Osteocyte (in vitro differentiated cells): ENCODE data around the gene IQUB. TPM values are rescaled to one million over a fixed set of nuclear protein-coding genes. Genes with fewer than 3 reads are reported as not detected.

ENCODE experiments used
- DNase-seq: peaks from one replicate; pipeline ENCODE4 v3.0.0; 2021; ENCODE audit warnings: mixed read lengths; ENCODE audit not compliant: unreplicated experiment; ENCODE audit errors: extremely low spot score
- H3K27ac Mint-ChIP-seq: one replicate; pipeline ENCODE4 v1.8.0; 2021; ENCODE audit warnings: mild to moderate bottlenecking, mixed read lengths; ENCODE audit not compliant: unreplicated experiment
- H3K27me3 Mint-ChIP-seq: one replicate; pipeline ENCODE4 v1.8.0; 2021; ENCODE audit warnings: mixed read lengths; ENCODE audit not compliant: unreplicated experiment
- H3K36me3 Mint-ChIP-seq: one replicate; pipeline ENCODE4 v1.8.0; 2021; ENCODE audit warnings: mixed read lengths; ENCODE audit not compliant: unreplicated experiment
- H3K4me1 Mint-ChIP-seq: one replicate; pipeline ENCODE4 v1.8.0; 2021; ENCODE audit warnings: mixed read lengths; ENCODE audit not compliant: unreplicated experiment
- H3K4me3 Mint-ChIP-seq: one replicate; pipeline ENCODE4 v1.8.0; 2021; ENCODE audit warnings: mild to moderate bottlenecking, moderate library complexity, mixed read lengths; ENCODE audit not compliant: unreplicated experiment
- H3K9me3 Mint-ChIP-seq: one replicate; pipeline ENCODE4 v1.8.0; 2021; ENCODE audit warnings: mixed read lengths; ENCODE audit not compliant: unreplicated experiment
- total RNA-seq: library from RNA; stranded (reverse); gene quantifications from 2 replicates; pipeline ENCODE4 v1.2.1, GENCODE V29; 2021
- TF ChIP-seq, protein P1 (sequence below): fragments of 200-600 bp; sonication (generic); IDR thresholded peaks from 2 replicates; pipeline ENCODE4 v1.5.0; 2021; ENCODE audit warnings: antibody characterized with exemption, mild to moderate bottlenecking, moderate library complexity

The IQUB gene
- total RNA-seq, 1 donor from 2014 or later = 0.32 TPM

DNA sequence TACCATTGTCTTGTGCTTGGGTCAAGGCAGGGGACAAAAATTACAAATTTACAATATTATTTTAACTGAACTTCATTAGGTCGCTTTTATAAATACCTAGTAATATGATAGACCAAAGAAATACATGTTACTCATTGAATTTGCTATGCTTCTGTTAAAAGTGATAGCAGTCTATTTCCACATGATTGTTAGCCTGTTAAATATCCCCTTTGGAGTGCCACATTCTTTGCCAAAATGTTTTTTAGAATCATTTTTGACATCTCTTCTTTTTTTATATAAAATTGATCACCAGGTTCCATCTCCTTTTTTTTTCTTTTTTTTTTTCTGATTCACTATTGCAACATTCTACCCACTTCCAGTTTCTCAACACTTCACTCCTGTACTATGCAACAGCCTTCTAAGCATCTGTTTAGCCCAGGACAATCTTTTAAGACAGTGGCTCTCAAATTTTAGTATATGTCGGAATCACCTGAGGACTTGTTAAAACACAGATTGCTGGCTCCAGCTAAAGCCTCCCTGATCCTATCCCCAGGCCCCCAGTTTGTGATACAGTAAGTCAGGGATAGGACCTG is 39.6 kb upstream of the IQUB start:
- Mint-ChIP-seq H3K27ac (no peak overlapping the region), H3K4me1 (peaks cover 7% of the 10 kb centered on the region), H3K36me3 (no peaks in the 10 kb centered on the region), H3K27me3 (peaks cover 31% of the 10 kb centered on the region), H3K9me3 (no peaks in the 10 kb centered on the region), H3K4me3 (no peak overlapping the region)
- DNase-seq = no peak
- TF ChIP-seq, protein P1, sequence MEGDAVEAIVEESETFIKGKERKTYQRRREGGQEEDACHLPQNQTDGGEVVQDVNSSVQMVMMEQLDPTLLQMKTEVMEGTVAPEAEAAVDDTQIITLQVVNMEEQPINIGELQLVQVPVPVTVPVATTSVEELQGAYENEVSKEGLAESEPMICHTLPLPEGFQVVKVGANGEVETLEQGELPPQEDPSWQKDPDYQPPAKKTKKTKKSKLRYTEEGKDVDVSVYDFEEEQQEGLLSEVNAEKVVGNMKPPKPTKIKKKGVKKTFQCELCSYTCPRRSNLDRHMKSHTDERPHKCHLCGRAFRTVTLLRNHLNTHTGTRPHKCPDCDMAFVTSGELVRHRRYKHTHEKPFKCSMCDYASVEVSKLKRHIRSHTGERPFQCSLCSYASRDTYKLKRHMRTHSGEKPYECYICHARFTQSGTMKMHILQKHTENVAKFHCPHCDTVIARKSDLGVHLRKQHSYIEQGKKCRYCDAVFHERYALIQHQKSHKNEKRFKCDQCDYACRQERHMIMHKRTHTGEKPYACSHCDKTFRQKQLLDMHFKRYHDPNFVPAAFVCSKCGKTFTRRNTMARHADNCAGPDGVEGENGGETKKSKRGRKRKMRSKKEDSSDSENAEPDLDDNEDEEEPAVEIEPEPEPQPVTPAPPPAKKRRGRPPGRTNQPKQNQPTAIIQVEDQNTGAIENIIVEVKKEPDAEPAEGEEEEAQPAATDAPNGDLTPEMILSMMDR = no peak

DNA sequence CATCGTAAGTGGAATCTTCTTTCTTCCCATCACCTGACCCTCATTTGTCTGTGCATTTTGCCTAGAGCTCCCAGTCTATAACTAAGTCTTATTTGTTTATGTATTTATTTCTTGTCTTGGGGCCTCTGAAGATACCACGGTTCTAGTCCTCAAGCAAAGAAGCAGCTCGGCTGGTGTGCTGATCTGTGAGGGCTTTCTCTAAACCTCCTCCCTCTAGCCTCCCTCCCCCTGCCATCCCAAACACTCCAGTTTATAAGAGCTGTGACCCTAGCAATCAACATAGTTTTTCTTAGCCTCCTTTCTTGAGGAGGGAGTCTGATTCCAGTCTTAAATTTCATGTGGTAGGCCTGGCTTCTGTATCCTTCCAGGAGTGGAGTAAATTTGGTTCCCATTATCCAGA is 38.9 kb upstream of the IQUB start:
- Mint-ChIP-seq H3K4me1 (peaks cover 7% of the 10 kb centered on the region), H3K27me3 (peaks cover 27% of the 10 kb centered on the region), H3K27ac (no peak overlapping the region), H3K9me3 (no peaks in the 10 kb centered on the region), H3K36me3 (no peaks in the 10 kb centered on the region), H3K4me3 (no peak overlapping the region)
- TF ChIP-seq, protein P1 = no peak
- DNase-seq = no peak

DNA sequence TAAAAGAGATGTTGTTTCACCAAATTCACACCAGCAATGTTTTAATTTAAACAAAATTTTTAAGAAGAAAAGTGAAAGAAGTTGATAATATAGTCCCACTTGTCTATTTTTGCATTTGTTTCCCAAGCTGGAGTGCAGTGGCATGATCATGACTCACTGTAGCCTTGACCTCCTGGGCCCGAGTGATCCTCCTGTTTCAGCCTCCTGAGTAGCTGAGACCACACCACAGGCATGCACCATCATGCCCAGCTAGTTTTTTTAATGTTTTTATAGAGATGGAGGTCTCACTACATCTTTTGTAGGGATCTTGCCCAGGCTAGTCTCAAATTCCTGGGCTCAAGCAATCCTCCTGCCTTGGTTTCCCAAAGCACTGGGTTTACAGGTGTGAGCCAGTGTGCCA is 37.3 kb upstream of the IQUB start:
- H3K27ac Mint-ChIP-seq = no peak overlapping the region
- H3K27me3 Mint-ChIP-seq = peaks cover 18% of the 10 kb centered on the region
- DNase-seq = no peak
- H3K4me1 Mint-ChIP-seq = peaks cover 7% of the 10 kb centered on the region
- no peak overlapping the region for H3K4me3 Mint-ChIP-seq
- H3K36me3 Mint-ChIP-seq = no peaks in the 10 kb centered on the region
- TF ChIP-seq, protein P1 = no peak
- no peaks in the 10 kb centered on the region for H3K9me3 Mint-ChIP-seq

DNA sequence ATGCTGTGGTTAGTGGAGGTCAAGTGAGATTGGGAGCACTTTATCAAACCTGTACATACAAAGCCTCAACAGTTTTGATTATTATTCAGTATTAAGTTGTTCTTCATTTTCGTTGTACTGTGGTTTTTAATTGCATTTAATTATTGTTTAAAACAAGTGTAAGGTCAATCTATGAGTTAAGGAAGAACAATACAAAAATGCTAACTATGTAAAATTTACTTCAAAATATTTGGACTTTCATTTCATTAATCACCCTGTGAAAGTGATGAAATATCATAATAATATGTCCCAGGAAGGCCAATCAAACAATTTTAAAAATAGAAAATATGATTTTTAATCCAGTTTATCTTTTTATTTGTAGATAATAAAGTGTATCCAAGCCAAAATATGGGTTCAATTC is 36.8 kb upstream of the IQUB start:
- DNase-seq = no peak
- Mint-ChIP-seq H3K4me1 (peaks cover 7% of the 10 kb centered on the region), H3K9me3 (no peaks in the 10 kb centered on the region), H3K36me3 (no peaks in the 10 kb centered on the region), H3K27me3 (peaks cover 13% of the 10 kb centered on the region), H3K27ac (no peak overlapping the region), H3K4me3 (no peak overlapping the region)
- TF ChIP-seq, protein P1 = no peak

DNA sequence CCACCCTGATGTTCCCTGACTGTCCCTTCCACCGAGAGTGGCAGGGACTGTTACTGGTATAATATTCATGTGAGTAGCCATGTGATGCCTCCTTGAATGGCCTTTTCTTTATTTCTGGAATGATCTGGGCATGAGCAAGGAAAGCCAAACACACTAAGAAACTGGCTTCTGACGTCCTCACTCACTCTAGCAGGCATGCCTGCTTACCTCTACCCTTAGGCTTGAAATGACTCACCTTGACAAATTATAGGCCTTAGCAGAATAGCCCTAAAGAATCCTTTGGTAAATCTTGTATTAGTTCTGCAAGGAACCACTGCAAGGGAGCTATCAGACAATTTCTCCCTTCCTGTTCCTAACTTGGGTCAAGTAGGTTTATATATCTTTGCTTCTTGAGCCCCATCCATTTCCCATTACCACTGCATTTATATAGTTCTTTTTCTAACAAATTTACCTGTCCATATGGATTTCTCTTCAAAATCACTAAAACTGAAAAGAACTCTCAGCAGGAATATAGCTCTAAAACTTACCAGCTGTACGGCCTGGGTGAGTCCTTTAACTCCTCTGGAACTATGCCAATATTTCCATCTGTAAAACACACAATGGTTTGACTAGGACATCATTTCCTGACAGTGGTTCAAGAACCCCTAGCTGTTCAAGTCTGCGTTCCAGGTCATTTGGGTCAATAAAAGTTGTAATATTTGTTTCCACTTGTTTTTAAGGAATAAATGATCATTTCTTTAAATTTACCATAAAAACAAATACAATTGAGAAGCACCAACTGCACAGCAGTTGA is 36.2 kb upstream of the IQUB start:
- no peaks in the 10 kb centered on the region for H3K36me3 Mint-ChIP-seq
- TF ChIP-seq, protein P1 = no peak
- no peaks in the 10 kb centered on the region for H3K9me3 Mint-ChIP-seq
- H3K4me3 Mint-ChIP-seq = no peak overlapping the region
- peaks cover 9% of the 10 kb centered on the region for H3K27me3 Mint-ChIP-seq
- H3K4me1 Mint-ChIP-seq = peaks cover 7% of the 10 kb centered on the region
- H3K27ac Mint-ChIP-seq = no peak overlapping the region
- no peak for DNase-seq
